Endodermal cell (in vitro differentiated cells): ENCODE measurements around the gene CCSER1. TPM values are rescaled to one million over a fixed set of nuclear protein-coding genes. Genes with fewer than 3 reads are reported as not detected.

Experiments
- DNase-seq: peaks from one replicate; pipeline ENCODE4 v3.0.0-alpha.2; 2017
- H3K27ac ChIP-seq: 2 replicates; pipeline ENCODE4 v1.5.1; 2013; ENCODE audit warnings: mild to moderate bottlenecking, low read depth, low read length, moderate library complexity
- H3K27me3 ChIP-seq: 2 replicates; pipeline ENCODE4 v1.6.1; 2013; ENCODE audit warnings: mild to moderate bottlenecking, low read length, moderate library complexity; ENCODE audit not compliant: insufficient read depth, control insufficient read depth, poor library complexity, severe bottlenecking
- H3K36me3 ChIP-seq: 2 replicates; pipeline ENCODE4 v1.7.0; 2013; ENCODE audit warnings: mild to moderate bottlenecking, low read length, moderate library complexity; ENCODE audit not compliant: control insufficient read depth, insufficient read depth
- H3K4me1 ChIP-seq: one replicate; pipeline ENCODE4 v1.7.0; 2013; ENCODE audit warnings: low read length; ENCODE audit not compliant: control insufficient read depth, insufficient read depth
- H3K4me3 ChIP-seq: 2 replicates; pipeline ENCODE4 v1.5.1; 2013; ENCODE audit warnings: mild to moderate bottlenecking, low read length, moderate library complexity
- H3K9ac ChIP-seq: 2 replicates; pipeline ENCODE4 v1.6.1; 2013; ENCODE audit warnings: mild to moderate bottlenecking, low read length, moderate library complexity; ENCODE audit not compliant: poor library complexity, severe bottlenecking; ENCODE audit errors: extremely low read depth
- H3K9me3 ChIP-seq: 2 replicates; pipeline ENCODE4 v1.6.1; 2013; ENCODE audit warnings: mild to moderate bottlenecking, low read length, moderate library complexity; ENCODE audit not compliant: control insufficient read depth
- H3K27ac Mint-ChIP-seq: 2 replicates; pipeline ENCODE4 v1.8.0; 2020; ENCODE audit warnings: mixed read lengths
- H3K27me3 Mint-ChIP-seq: 2 replicates; pipeline ENCODE4 v1.8.0; 2021; ENCODE audit warnings: mild to moderate bottlenecking, mixed read lengths; ENCODE audit not compliant: insufficient read depth
- H3K36me3 Mint-ChIP-seq: 2 replicates; pipeline ENCODE4 v1.8.0; 2020; ENCODE audit warnings: low read depth, mixed read lengths
- H3K4me1 Mint-ChIP-seq: 2 replicates; pipeline ENCODE4 v1.8.0; 2020; ENCODE audit warnings: mixed read lengths
- H3K4me3 Mint-ChIP-seq: 2 replicates; pipeline ENCODE4 v1.8.0; 2020; ENCODE audit warnings: mild to moderate bottlenecking, moderate library complexity, mixed read lengths
- H3K9me3 Mint-ChIP-seq: 2 replicates; pipeline ENCODE4 v1.8.0; 2020; ENCODE audit warnings: mild to moderate bottlenecking, mixed read lengths
- WGBS, 2 experiments: methylation state at CpG; one replicate each; pipeline versions ENCODE4 v1.1.5 to v1.1.7; 2013; ENCODE audit warnings: missing lambda C conversion rate in 2 of 2, mixed read lengths in 1 of 2; ENCODE audit not compliant: insufficient coverage in 1 of 2, insufficient read length in 1 of 2; 5-methylcytosine and 5-hydroxymethylcytosine counted together
- total RNA-seq, 2 donors: library from RNA; stranded (reverse); fragmentation: NEBNext Ultra II Directional in 1 of 2; extraction: Animal tissue kit (Norgen Biotek cat#: 25700) in 1 of 2; gene quantifications; 2 replicates in 1 of 2; 3 replicates in 1 of 2; pipeline ENCODE4 v1.2.1, GENCODE V29; 2021
- TF ChIP-seq, protein P1 (sequence below): fragments of 200-600 bp; sonication (generic); conservative IDR thresholded peaks from 2 replicates; pipeline ENCODE4 v1.5.0; 2021; ENCODE audit warnings: antibody characterized with exemption, mild to moderate bottlenecking

Gene CCSER1
- total RNA-seq, 2 donors from 2014 or later, result 1.1 to 2.2 TPM

DNA sequence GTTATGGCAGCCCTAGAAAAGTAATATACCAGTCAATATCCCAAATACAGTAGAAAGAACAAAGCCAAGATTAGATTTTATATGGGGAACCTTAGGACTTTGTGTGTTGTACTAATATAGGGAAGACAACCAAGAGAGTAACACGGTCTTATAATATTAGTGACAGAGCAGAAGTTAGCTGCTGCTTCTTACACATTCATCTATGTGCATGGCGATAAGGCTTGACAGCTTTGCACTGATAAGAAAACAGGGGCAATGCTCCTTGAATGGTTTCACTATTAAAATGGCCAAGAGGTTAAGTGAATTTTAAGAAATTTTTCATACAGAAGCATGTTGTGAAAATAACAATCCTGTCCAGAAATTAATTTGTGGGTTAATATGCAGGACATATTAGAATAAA lies 521.6 kb downstream of the CCSER1 start:
- no peak for DNase-seq
- Histone ChIP-seq H3K4me1 (no peaks in the 10 kb centered on the region), H3K27ac (no peak overlapping the region), H3K27me3 (no peaks in the 10 kb centered on the region), H3K36me3 (no peaks in the 10 kb centered on the region), H3K4me3 (no peak overlapping the region), H3K9ac (no peak overlapping the region), H3K9me3 (no peaks in the 10 kb centered on the region)
- Mint-ChIP-seq H3K4me3 (no peak overlapping the region), H3K36me3 (no peaks in the 10 kb centered on the region), H3K4me1 (no peaks in the 10 kb centered on the region), H3K27me3 (no peaks in the 10 kb centered on the region), H3K9me3 (no peaks in the 10 kb centered on the region), H3K27ac (no peak overlapping the region)
- 94 to 96% methylated on average over 2 of the region's 2 CpGs for WGBS, 2 experiments
- TF ChIP-seq, protein P1, sequence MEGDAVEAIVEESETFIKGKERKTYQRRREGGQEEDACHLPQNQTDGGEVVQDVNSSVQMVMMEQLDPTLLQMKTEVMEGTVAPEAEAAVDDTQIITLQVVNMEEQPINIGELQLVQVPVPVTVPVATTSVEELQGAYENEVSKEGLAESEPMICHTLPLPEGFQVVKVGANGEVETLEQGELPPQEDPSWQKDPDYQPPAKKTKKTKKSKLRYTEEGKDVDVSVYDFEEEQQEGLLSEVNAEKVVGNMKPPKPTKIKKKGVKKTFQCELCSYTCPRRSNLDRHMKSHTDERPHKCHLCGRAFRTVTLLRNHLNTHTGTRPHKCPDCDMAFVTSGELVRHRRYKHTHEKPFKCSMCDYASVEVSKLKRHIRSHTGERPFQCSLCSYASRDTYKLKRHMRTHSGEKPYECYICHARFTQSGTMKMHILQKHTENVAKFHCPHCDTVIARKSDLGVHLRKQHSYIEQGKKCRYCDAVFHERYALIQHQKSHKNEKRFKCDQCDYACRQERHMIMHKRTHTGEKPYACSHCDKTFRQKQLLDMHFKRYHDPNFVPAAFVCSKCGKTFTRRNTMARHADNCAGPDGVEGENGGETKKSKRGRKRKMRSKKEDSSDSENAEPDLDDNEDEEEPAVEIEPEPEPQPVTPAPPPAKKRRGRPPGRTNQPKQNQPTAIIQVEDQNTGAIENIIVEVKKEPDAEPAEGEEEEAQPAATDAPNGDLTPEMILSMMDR, result no peak

GRCh38 chr4:90660672-90661071 lies 533.5 kb downstream of the CCSER1 start:
- Mint-ChIP-seq H3K36me3 (no peaks in the 10 kb centered on the region), H3K27ac (no peak overlapping the region), H3K4me1 (no peaks in the 10 kb centered on the region), H3K4me3 (no peak overlapping the region), H3K9me3 (no peaks in the 10 kb centered on the region), H3K27me3 (no peaks in the 10 kb centered on the region)
- no peaks in the 10 kb centered on the region for H3K36me3 ChIP-seq
- TF ChIP-seq, protein P1, result no peak
- no peak overlapping the region for H3K27ac ChIP-seq
- H3K4me1 ChIP-seq, result no peaks in the 10 kb centered on the region
- no peak for DNase-seq
- no peak overlapping the region for H3K4me3 ChIP-seq
- peaks cover 3% of the 10 kb centered on the region for H3K9me3 ChIP-seq
- 100% methylated on average over 3 of the region's 3 CpGs; no CpG with 5 or more reads in 1 of the 2 experiments for WGBS, 2 experiments
- no peak overlapping the region for H3K9ac ChIP-seq
- H3K27me3 ChIP-seq, result no peaks in the 10 kb centered on the region

- Mint-ChIP-seq H3K27ac (no peak overlapping the region), H3K27me3 (no peaks in the 10 kb centered on the region), H3K9me3 (peaks cover 3% of the 10 kb centered on the region), H3K4me1 (no peaks in the 10 kb centered on the region), H3K36me3 (no peaks in the 10 kb centered on the region), H3K4me3 (no peak overlapping the region)
- no peaks in the 10 kb centered on the region for H3K4me1 ChIP-seq
- H3K27ac ChIP-seq, result no peak overlapping the region
- H3K27me3 ChIP-seq, result no peaks in the 10 kb centered on the region
- TF ChIP-seq, protein P1, result no peak
- DNase-seq, result no peak
- no peaks in the 10 kb centered on the region for H3K36me3 ChIP-seq
- whole genome bisulfite sequencing, 2 experiments, result 75 to 82% methylated on average over 3 to 4 of the region's 4 CpGs
- no peak overlapping the region for H3K4me3 ChIP-seq
- no peak overlapping the region for H3K9ac ChIP-seq
- peaks cover 21% of the 10 kb centered on the region for H3K9me3 ChIP-seq
These were observed 543.0 kb downstream of the CCSER1 start for GRCh38 chr4:90670183-90670582.
